HG03469 (cell line): ENCODE results near the gene DUSP23.

Experiments used
- ATAC-seq: cut with Tn5 transposase; IDR thresholded peaks from one replicate; pipeline ENCODE4 v1.9.1; 2021; ENCODE audit warnings: mild to moderate bottlenecking, moderate library complexity, moderate number of reproducible peaks; ENCODE audit not compliant: unreplicated experiment

The DUSP23 gene

GRCh38 chr1:159783724-159784123, 3.0 kb downstream of the DUSP23 start:
- no peak for ATAC-seq

GRCh38 chr1:159786465-159786864, 5.7 kb downstream of the DUSP23 start:
- ATAC-seq, result no peak

GRCh38 chr1:159786966-159787365, 6.2 kb downstream of the DUSP23 start:
- no peak for ATAC-seq

DNA sequence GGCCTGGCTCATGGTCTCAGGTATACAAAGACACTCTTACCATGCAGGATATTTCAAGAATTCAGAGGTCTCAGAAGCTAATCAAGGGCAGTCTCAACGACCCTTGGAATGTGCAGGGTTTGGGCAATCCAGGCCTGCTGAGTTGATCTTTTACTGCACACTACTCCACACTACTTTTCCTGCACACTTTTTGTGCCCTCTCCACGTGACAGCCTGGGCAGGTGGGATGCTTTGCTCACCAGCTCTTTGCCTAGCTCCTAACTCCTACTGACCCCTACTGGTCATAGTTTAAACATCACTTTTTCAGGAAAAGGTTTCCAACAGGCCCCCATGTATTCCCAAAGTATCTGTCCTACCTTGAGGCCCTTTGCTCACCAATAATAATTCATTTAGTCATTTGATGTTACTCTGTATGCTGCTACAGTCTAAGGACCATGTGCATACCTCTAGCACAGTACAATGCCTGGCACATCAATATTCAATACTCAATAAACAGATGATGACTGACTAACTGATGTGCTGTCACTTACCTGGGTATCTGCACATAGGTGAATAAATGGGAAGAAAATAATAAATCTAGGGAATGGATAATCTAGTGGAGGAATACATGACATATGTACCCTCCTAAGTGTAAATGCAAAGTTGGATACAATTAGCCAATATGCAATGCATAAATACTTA, 9.6 kb downstream of the DUSP23 start:
- no peak for ATAC-seq

- ATAC-seq, result no peak
Measured at GRCh38 chr1:159791031-159791430, 10.3 kb downstream of the DUSP23 start.

DNA sequence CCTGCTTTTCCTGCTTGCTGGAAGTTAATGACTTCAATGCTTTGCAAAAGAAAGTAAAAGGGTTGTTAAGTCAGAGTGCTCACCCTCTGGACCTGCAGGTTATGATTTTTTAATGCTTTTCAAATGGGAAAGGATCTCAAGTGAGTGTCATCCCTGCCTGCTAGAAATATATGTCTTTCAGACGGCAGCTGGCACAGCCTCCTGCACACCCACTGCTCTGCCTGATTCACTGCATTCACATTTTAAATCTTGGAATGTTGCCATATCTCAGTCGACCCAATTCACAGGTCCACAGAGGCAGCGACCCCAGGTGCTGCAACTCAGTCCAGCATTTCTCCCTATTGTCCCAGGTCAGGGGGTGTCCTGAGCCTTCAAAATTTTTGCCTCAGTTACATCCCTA, 10.7 kb downstream of the DUSP23 start:
- ATAC-seq, result no peak

DNA sequence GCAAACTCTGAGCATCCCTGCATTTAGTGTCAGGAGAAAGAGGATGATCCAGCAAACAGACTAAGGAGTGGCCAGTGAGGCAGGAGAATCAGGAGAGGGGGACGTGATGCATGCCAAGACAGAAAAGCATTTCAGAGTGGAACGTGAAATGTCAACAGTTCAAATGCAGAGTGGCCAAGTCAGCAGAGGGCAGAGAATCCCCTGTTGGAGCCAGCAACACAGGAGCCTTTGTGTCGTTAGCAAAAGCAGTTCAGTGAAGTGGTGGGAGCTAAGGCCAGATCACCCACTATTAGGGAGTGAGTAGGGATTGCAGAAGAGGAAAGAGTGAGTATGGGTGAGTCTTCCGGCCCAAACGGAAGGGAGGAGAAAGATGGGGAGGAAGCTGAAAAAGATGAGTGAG, 14.8 kb downstream of the DUSP23 start:
- no peak for ATAC-seq

DNA sequence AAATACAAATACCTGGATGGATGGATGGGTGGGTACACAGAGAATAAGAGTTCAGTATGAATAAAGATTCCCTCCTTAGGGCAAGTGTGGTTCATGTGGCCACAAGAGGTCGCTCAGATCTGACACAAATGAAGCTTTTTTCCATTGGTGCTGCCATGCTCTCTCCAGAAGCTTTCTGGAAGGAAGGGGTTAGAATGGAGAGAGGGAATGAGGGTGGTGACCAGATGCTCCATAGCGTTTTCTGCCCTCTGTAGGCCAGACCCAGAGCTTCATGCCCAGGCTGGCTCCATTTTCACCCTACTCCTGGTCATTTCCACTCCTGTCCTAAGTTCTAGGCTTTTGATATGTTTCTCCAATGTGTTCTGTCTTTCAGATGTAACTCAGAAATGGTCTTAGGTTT, 18.1 kb downstream of the DUSP23 start:
- no peak for ATAC-seq

DNA sequence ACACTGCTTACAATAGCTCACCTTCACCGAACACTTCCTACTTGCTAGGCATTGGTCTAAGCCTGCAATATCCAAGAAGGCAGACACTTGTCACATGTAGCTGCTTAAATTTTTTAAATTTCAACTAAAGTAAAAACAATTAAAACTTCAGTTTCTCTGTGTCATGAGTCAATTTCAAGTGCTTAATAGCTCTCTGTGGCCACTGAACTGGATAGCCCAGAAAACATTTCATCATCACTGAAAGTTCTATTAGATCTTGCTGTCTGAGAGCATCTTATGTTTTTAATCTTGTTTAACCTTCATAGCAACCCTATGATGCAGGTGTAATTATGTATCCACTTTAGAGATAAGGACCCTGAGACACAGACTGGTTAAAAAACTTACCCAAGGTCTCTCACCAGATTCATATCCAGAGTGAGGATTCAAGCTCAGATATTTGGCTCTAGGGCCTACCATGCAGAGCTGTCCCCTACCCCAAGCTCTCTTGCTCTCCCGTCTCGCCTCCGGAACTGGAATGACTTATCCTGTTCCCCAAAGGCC, 18.8 kb downstream of the DUSP23 start:
- no peak for ATAC-seq

DNA sequence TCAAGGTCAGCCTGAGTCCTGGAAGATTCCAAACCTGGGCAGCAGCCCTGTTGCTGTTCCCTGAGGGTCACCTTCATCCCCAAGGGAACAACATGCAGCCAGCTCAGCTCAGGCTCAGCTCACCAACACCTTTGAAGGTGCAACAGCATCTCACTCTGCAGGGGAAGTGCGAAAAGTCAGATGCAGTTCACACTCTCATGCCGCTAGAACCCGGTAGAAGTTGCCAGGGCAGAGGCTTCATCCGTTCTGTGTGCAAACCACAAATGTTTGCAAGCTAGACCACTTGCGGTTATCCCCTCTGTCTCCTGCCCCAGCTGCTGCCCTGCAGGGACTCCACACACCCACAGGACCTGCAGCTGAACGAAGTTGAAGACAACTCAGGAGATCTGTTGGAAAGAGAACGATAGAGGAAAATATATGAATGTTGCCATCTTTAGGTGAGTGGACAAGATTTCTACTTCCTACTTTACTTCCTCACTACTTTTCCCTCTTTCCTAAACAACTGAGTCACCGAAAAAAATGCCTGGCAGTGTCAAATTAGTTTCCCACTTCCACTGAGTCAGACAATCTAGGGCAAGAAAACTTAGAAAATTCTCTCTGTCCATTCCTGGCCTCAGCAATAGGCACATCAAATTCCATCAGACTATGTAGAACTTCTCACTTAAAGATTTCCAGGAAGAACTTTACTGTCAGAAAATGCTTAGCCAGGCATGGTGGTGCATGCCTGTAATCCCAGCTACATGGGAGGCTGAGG, 19.6 kb downstream of the DUSP23 start:
- no peak for ATAC-seq

DNA sequence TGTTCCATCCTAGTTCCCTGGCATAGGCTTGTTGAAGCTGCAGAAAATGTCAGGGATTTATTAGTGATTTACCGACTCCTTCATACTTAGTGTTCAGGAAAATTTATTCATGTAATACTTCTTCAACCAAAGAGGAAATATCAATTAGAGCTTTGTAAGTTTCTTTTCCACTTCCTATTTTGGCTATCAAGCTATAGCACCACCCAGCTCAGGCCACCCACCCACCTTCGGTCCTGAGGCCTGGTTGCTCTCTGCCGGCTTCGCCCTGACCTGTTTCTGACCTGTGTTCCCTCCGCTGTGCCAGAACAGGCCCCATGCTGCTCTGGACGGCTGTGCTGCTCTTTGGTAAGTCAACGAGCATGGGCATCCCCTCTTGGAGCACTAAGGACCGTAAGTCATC, 21.3 kb downstream of the DUSP23 start, which contains the start of gene FCRL6:
Gene FCRL6 (plus strand): TSS at position 250 of the 400 bp plus-strand sequence. CDS start 65 bp downstream, at position 315.
- no peak for ATAC-seq

DNA sequence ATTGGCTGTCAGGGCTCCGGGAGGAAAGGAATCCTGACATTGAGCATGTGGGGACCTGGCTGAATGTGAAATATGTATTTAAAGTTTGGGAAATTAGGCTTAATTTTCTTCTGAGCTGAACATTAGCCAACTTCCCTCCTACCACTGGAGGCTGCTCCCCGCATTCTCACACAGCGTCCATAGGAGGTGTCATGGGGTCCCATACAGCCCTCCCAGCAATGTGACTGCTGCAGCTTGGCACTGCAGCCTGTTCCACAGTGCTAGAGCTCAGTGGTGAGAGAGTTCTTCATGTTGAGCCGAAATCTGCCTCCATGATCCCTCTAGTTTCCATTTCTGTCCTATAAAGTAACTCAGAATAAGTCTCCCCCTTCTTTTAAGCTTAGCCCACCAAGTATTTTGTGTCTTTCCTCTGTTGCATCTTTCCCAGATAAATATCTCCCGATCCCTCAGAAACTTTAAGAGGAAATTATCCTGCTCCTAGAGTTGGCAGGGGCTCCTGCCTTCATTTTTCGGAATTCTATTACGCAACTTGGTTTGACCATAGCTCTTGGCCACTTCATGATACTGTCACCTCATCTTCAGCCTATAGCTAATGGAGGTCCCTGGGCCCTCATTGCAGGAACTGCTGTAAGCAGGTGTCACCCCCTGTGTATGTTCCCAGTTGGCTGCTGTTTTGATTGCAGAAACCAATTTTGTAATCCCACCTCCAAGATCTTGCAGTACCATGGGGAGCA, 23.4 kb downstream of the DUSP23 start:
- no peak for ATAC-seq

- no peak for ATAC-seq
Measured at GRCh38 chr1:159804924-159805323, 24.2 kb downstream of the DUSP23 start.

GRCh38 chr1:159815926-159816325, 35.2 kb downstream of the DUSP23 start:
- ATAC-seq, result no peak

GRCh38 chr1:159817276-159818041, 36.7 kb downstream of the DUSP23 start:
- ATAC-seq, result no peak

- no peak for ATAC-seq
Measured at GRCh38 chr1:159821171-159821867, 40.6 kb downstream of the DUSP23 start.

- no peak for ATAC-seq
Measured at GRCh38 chr1:159823406-159823805, 42.6 kb downstream of the DUSP23 start.

DNA sequence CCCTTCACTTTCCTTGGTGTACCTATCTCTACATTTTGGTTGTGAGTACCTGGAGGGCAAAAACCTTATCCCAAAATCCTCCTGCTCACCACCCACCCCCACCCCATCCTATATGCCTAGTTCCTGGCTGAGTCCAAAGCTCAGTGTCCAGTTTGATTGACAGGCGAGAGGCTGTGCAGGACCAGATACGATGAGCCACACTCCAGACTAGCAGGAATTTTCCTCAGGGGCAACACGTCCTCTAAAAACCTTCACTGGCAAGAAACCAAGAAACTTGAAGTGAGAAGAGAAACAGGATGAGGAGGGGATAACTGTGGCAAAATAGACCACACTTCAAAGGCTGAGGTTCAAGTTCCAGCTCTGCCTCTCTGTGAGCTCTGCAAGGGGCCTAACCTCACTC, 44.8 kb downstream of the DUSP23 start:
- no peak for ATAC-seq

DNA sequence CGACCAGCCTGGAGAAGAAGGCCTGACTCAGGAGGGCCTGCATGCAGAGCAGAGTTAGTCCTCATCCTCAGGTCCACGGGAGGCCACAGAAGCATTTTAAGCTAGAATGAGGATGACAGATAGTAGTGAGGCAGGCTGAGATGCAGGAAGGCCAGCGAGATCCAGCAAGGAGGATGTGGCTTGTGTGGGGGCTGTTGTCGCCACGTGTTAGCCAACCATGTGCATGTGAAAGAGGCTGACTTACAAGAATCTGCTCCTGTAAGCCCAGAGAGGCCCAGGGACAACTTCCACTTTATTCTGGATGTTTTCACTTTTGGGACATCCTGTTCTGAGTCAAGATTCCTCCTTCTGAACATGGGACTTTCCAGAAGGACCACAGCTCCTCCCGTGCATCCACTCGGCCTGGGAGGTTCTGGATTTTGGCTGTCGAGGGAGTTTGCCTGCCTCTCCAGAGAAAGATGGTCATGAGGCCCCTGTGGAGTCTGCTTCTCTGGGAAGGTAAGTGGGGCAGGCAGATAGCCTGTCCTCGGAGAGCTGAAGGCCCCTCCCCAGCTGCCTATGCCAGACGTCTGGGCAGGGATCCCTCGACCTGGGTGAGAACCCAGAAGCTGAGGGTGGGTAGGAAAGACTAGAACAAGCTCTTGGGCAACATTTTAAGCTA, 45.8 kb downstream of the DUSP23 start, which contains the start of gene SLAMF8:
Gene SLAMF8 (plus strand): TSS at position 433 of the 661 bp plus-strand sequence. CDS start 26 bp downstream, at position 459.
- no peak for ATAC-seq
